Left lung (tissue), 10 donors: Measurements from ENCODE around the gene ANKRA2. TPM values are rescaled to one million over a fixed set of nuclear protein-coding genes. Genes with fewer than 3 reads are reported as not detected.

ENCODE experiments used
- ATAC-seq: fragments of 200-7000 bp; cut with Tn5 transposase; one replicate; pipeline ENCODE4 v1.9.1; 2020; ENCODE audit warnings: moderate library complexity
- DNase-seq, 4 donors: peaks; one replicate each; pipeline ENCODE4 v3.0.0-alpha.2; 2013 to 2020
- H3K27ac ChIP-seq, 2 donors: fragments of 200-600 bp; sonication (generic) in 1 of 2; one replicate each; pipeline versions ENCODE4 v1.5.0 to v1.8.0; 2020 to 2021
- H3K27me3 ChIP-seq, 2 donors: fragments of 200-600 bp; sonication (generic) in 1 of 2; one replicate each; pipeline versions ENCODE4 v1.5.0 to v1.8.0; 2020 to 2021
- H3K36me3 ChIP-seq, 2 donors: fragments of 200-600 bp; sonication (generic) in 1 of 2; one replicate each; pipeline versions ENCODE4 v1.5.0 to v1.8.0; 2020 to 2021
- H3K4me1 ChIP-seq, 2 donors: fragments of 200-600 bp; one replicate each; pipeline ENCODE4 v1.8.0; 2021
- H3K4me3 ChIP-seq, 2 donors: fragments of 200-600 bp; sonication (generic) in 1 of 2; one replicate each; pipeline versions ENCODE4 v1.5.0 to v1.8.0; 2020 to 2021; ENCODE audit warnings: mild to moderate bottlenecking in 1 of 2
- H3K9me3 ChIP-seq, 2 donors: fragments of 200-600 bp; sonication (generic) in 1 of 2; one replicate each; pipeline versions ENCODE4 v1.5.0 to v1.8.0; 2020 to 2021
- intact Hi-C, 2 donors: fragments of 100-400 bp; cut with DNase I; formaldehyde crosslinking; loops; one replicate each; pipeline versions ENCODE4 v1.11.2 to v1.14.2; 2022
- polyA plus RNA-seq, 6 donors: library from polyadenylated mRNA; unstranded; fragments of 120-200 nt; gene quantifications; one replicate each; pipeline ENCODE4 v1.2.1, GENCODE V29; 2013; ENCODE audit not compliant: insufficient read length in 6 of 6
- total RNA-seq, 2 donors: library from RNA; stranded (reverse); fragmentation: NEBNext Ultra II Directional; extraction: Animal tissue kit (Norgen Biotek cat#: 25700); gene quantifications; one replicate each; pipeline ENCODE4 v1.2.1, GENCODE V29; 2021
- TF ChIP-seq, protein P1 (sequence below), 2 donors: fragments of 200-600 bp; sonication (generic) in 1 of 2; IDR thresholded peaks; one replicate each; pipeline versions ENCODE4 v1.5.0 to v1.8.0; 2021; ENCODE audit warnings: antibody characterized with exemption in 2 of 2
- donor health status: DM: no; HTN: yes; CAD: no.
- donor health status: DM: no; HTN: no; CAD: no.

ANKRA2 gene
- total and polyA plus RNA-seq, 8 donors = 11.9 to 94.1 (median 65.3) TPM

- TF ChIP-seq, protein P1, sequence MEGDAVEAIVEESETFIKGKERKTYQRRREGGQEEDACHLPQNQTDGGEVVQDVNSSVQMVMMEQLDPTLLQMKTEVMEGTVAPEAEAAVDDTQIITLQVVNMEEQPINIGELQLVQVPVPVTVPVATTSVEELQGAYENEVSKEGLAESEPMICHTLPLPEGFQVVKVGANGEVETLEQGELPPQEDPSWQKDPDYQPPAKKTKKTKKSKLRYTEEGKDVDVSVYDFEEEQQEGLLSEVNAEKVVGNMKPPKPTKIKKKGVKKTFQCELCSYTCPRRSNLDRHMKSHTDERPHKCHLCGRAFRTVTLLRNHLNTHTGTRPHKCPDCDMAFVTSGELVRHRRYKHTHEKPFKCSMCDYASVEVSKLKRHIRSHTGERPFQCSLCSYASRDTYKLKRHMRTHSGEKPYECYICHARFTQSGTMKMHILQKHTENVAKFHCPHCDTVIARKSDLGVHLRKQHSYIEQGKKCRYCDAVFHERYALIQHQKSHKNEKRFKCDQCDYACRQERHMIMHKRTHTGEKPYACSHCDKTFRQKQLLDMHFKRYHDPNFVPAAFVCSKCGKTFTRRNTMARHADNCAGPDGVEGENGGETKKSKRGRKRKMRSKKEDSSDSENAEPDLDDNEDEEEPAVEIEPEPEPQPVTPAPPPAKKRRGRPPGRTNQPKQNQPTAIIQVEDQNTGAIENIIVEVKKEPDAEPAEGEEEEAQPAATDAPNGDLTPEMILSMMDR (IDR thresholded peaks at IDR 0.05) = no peak
- Histone ChIP-seq H3K36me3 (no peaks in the 10 kb centered on the region), H3K27me3 (no peaks in the 10 kb centered on the region), H3K27ac (no peak overlapping the region), H3K4me1 (no peaks in the 10 kb centered on the region), H3K9me3 (peaks cover 0 to 3% of the 10 kb centered on the region in 2 donors), H3K4me3 (no peak overlapping the region)
- ATAC-seq (no peak), DNase-seq (no peak)
- intact Hi-C loops = no loop called here
Measured at GRCh38 chr5:73607228-73607627, 41.8 kb upstream of the ANKRA2 start.

GRCh38 chr5:73606206-73606753 is 40.8 kb upstream of the ANKRA2 start:
- H3K4me1 ChIP-seq = no peaks in the 10 kb centered on the region
- H3K27ac ChIP-seq = no peak overlapping the region
- no peak overlapping the region for H3K4me3 ChIP-seq
- H3K9me3 ChIP-seq = peaks cover 0 to 9% of the 10 kb centered on the region in 2 donors
- H3K36me3 ChIP-seq = no peaks in the 10 kb centered on the region
- TF ChIP-seq, protein P1 (IDR thresholded peaks at IDR 0.05) = no peak
- ATAC-seq = no peak
- intact Hi-C loops = no loop called here
- no peaks in the 10 kb centered on the region for H3K27me3 ChIP-seq
- no peak for DNase-seq

DNA sequence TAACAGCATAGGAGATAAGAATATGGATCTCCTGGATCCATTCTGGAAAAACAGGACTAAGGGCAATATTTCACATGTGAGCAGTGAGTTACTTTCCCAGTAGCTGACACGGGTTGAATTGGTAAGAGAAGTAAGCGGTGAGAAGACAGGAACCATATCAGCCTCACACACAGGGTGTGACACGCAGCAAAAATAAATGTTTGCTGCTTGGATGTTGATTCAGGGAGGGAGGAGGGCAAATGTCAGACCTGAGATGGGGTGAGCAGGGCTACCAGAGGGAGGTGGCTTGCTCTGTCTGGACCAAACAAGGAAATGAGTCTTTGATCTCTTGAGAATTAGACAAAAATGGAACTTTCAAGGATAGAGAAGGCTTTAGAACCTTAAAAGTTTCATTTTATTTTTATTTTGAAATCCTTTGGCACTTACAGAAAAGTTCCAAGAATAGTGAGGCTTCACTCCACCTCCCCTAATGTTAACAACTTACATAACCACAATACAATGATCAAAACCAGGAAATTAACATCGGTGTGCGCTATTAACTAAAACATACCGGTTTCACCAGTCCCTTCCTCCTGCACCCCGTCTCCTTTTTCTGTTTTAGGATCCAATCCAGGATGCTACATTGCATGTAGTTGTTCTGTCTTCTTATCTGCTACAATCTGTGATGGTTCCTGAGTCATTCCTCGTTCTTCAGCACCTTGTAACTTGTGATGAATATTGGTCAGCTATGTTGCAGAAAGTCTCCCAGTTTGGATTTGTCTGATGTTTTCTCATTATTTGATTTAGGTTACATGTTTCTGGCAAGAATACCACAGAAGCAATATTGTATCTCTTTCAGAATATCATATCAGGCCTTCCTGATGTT is 40.0 kb upstream of the ANKRA2 start:
- Histone ChIP-seq H3K4me1 (no peaks in the 10 kb centered on the region), H3K9me3 (peaks cover 0 to 9% of the 10 kb centered on the region in 2 donors), H3K4me3 (no peak overlapping the region), H3K27me3 (no peaks in the 10 kb centered on the region), H3K27ac (no peak overlapping the region), H3K36me3 (no peaks in the 10 kb centered on the region)
- TF ChIP-seq, protein P1 (IDR thresholded peaks at IDR 0.05) = no peak
- no peak for ATAC-seq
- intact Hi-C loops = no loop called here
- DNase-seq = no peak

DNA sequence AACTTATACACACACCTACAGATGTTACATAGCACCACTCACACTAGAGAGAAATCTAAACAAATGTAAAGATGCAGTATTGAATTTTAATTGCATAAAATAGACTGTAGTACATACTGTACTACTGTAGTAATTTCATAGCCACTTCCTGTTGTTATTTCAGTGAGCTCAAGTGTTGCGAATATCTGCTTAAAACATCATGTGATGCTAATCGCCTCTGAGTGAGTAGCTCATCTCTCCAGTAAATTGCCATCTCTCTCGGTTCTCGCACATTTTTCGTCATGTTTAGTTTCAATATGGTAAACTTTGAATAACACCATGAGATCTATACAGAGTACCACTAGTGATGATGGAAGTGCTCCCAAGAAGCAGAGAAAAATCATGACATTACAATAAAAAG is 38.6 kb upstream of the ANKRA2 start:
- no peaks in the 10 kb centered on the region for H3K27me3 ChIP-seq
- DNase-seq (no peak), ATAC-seq (no peak)
- TF ChIP-seq, protein P1 (IDR thresholded peaks at IDR 0.05) = no peak
- H3K9me3 ChIP-seq = peaks cover 0 to 9% of the 10 kb centered on the region in 2 donors
- intact Hi-C loops = no loop called here
- no peaks in the 10 kb centered on the region for H3K4me1 ChIP-seq
- H3K27ac ChIP-seq = peak overlapping the region in 1 of 2 donors; percentile 5
- H3K4me3 ChIP-seq = no peak overlapping the region
- no peaks in the 10 kb centered on the region for H3K36me3 ChIP-seq

GRCh38 chr5:73599380-73599779 is 33.9 kb upstream of the ANKRA2 start:
- H3K4me3 ChIP-seq = no peak overlapping the region
- H3K27ac ChIP-seq = no peak overlapping the region
- H3K4me1 ChIP-seq = no peaks in the 10 kb centered on the region
- H3K27me3 ChIP-seq = no peaks in the 10 kb centered on the region
- no peak for ATAC-seq
- DNase-seq = no peak
- no peaks in the 10 kb centered on the region for H3K36me3 ChIP-seq
- intact Hi-C loops = loop anchor here in 1 of 2 donors (10.0 kb wide), 1 partner anchor 195 kb away; no protein-coding TSS in a partner anchor
- H3K9me3 ChIP-seq = peaks cover 0 to 9% of the 10 kb centered on the region in 2 donors
- TF ChIP-seq, protein P1 (IDR thresholded peaks at IDR 0.05) = no peak
